HG03520 (cell line): ENCODE results near the gene CAPSL.
A peak's percentile ranks its signal among the peaks of the same experiment; 100 is the strongest.
"Not testable (repeated sequence)": the region's sequence is repeated elsewhere in the genome, so short reads cannot be mapped to it uniquely, and the experiment has no call there.

Experiments used
- ATAC-seq: cut with Tn5 transposase; IDR thresholded peaks from one replicate; pipeline ENCODE4 v1.9.1; 2021; ENCODE audit warnings: mild to moderate bottlenecking, moderate library complexity; ENCODE audit not compliant: unreplicated experiment

CAPSL gene

DNA sequence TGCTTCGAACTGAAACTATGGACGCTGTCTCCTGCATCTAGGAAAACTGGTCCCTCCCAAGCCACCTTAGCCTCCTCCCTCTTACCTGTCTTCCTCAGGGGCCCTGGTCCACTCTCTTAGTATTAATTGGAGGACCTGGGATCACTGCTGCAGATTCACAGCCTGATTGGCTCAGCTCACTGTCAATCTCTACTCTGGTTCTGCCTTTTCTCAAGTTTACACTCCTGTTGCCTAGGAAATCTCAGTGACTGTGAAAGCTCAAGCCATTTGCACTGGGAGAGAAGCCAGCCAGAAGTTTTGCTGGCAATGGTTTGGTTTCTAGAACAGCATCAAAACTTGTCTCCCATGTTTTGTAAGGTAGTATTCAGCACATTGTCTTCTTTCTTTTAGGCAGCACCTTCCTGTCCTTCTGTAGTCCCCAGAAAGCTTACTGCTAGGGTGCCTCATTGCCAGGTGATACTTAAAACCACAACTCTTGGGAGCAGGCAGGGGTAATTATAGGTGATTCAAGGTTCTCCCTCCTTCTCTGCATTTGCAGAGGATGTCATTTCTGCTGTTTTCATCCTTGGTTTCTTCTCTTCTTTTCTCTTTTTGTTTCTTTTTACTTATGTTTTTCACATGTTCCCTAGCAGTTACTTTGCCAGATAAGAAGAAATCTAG is at the start of gene CAPSL:
Gene CAPSL (minus strand): TSS at position 55 of the 660 bp plus-strand sequence. CDS start 17,502 bp downstream, outside the sequence.
- no peak for ATAC-seq

DNA sequence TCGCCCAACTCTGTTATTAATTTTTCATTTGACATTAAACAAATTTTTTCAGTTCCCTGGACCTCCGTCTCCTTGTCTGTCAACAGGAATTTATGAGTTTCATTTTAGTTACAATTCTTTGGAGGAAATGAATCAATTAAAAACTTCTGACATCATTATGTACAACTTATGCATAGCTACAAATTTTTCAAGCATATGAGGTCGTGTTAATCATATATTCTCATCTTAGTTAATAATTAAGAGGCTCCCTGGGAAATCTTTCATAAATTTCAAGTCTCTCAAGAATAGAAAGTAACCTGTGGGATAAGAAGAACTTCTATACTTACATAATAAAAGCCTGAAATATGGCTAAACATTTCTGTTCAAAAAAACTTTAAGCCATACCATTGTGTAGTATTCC is 49.4 kb upstream of the CAPSL start:
- no peak for ATAC-seq

DNA sequence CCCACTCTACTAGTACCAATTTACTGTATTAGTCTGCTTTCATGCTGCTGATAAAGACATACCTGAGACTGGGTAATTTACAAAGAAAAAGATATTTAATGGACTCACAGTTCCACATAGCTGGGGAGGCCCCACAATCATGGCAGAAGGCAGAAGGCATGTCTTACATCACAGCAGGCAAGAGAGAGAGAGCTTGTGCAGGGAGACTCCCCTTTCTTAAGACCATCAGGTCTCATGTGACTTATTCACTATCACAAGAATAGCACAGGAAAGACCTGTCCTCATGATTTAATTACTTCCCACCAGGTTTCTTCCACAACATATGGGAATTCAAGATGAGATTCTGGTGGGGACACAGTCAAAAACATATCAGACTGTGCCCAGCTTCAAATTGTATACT is 41.3 kb upstream of the CAPSL start:
- no peak for ATAC-seq

DNA sequence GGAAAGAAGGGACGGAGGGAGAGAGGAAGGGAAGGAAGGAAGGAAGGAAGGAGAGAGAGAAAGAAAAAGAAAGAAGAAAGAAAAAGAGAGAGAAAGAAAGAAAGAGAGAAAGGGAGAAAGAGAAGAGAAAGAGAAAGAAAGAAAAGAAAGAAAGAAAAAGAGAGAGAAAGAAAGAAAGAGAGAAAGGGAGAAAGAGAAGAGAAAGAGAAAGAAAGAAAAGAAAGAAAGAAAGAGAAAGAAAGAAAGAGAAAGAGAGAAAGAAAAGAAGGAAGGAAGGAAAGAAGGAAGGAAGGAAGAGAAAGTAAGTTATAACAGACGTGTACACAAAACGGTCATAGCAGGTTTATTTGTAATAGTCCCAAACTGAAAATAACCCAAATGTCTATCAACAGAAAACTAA is 38.4 kb upstream of the CAPSL start:
- not testable (repeated sequence) for ATAC-seq

DNA sequence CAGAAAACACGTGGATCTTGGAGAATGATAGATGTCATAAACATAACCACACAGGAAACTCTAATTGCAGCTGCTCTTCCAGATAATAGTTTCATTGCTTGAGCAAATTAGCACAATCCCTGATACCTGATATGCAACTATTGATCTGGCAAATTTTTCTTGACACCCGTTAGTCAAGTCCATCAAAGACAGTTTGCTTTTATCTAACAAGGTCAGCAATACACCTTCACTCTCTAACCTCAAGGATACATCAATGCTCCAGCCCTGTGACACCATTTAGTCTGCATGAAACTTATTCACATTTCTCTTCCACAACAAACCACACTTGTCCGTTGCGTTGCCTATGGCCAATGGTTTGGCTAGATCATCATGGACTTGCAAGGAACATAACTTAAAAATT is 36.1 kb upstream of the CAPSL start:
- no peak for ATAC-seq

DNA sequence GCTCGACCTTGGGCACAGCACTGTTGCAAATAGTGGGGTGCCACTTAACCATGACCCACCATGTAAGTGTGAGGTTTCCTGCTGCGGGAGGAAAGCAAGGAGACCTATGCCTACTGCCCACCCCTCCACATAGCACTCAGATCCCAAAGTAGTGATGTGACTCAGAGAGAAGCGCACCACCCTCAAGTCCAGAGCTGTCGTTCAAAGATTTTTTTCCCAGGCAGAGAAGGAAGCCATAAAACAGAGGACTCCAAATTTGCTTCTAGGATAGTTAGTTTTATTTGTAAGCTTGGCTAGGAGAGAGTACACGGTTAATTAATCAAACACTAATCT is 33.4 kb upstream of the CAPSL start:
- ATAC-seq: no peak

DNA sequence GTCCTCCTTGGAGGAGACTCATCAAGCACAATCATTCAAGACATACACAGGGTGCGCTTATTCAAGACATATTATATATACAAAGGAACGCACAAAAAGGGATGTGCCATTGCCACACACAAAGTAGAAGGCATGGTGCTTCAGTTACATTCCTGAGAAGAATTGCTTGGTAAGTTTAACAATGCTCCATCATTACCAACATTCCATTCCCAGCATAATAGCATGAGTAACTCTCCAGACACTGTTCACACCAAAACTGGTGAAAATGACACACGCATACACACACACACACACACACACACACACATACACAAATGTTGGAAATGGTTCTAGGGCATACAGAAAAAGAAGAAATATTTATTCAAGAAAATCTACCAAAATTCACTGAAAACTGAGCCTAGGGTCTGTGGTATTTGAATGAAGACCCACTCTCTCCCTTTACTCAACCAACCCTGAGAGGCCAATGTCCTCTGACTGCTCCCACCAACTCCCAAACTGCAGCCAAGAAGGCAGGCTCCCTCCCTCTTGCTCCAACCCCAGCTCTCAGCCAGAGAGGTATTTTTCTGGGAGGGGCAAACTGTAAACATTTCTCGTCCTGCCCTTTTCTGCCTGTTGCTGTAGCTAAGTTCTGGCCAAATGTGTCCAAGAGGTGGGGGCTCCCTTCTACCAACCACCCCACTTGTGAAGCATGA is 32.9 kb upstream of the CAPSL start:
- ATAC-seq: no peak

DNA sequence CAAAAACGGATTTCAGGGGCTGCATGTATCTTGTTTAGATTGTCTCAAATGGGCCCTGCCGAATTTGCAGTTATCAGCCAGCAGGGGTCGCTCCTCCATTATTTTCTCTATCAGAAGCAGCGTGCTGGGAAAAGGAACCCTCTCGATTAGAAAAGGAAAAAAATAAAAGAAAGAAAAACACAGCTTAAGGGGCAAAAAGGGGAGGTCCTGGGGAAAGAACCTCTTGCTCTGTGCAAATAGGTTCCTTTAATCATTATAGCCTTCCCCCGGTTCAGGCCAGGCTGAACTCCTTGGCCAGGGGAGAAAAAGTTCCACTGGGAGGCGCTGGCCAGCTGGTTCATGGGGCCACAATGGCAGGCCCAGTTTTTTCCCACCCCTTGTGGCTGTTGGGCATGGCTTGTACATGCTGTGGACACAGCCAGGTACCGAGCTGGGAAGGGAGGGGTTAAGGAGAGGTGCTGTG is 25.0 kb upstream of the CAPSL start:
- no peak for ATAC-seq

DNA sequence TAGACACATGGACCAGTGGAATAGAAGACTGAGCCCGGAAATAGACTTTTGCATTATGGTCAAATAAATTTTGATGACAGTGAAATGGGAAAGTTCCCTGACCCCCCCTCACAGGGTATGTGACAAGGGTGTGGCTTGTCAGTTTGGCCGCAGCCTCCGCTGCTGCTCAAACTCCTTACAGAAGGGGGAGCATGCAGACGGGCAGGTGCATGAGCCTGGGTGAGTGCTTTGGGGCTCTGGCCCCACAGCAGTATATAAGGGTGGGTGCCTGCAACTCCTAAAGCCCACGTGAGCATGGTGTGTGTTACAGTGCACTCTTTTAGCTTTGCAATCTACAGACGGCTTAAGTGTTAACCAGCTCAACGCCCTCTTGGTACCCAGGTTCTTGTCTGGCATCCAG is 21.9 kb upstream of the CAPSL start:
- ATAC-seq: no peak

DNA sequence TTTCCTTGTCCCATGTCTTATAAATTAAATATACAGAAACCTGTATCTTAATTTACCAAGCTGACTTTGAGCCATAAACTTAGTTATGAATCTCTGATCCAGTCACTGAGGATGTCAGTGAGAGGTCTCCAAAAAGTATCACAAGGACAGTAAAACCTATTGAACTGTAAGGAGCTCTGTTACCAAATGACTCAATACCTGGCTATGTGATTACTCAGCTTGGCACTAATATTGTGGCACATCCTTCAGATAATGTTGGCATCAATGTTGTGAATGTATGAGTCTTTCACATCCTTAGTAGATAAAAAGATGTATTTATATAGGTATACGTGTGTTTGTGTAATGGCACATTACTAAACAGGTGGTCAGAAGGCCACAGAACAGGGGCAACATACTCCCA is 18.0 kb upstream of the CAPSL start:
- no peak for ATAC-seq

DNA sequence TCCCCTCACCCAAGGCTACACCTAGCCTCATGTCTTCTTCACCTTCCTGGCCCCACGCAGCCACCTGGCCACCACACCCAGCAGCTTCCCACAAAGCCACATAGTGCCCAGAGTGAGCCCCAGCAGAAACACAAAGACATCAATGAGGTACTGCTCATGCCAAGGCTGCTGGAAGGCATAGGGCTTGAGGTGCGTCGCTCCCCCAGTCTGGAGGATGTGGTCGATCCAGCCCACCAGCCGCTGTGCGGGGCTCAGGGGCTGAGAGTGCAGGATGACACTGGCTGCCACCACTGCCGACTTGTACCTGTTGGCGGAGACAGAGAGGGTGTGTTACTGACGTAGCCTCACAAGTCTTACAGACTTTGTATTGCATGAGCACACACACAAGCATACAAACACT is 15.8 kb upstream of the CAPSL start:
- no peak for ATAC-seq

DNA sequence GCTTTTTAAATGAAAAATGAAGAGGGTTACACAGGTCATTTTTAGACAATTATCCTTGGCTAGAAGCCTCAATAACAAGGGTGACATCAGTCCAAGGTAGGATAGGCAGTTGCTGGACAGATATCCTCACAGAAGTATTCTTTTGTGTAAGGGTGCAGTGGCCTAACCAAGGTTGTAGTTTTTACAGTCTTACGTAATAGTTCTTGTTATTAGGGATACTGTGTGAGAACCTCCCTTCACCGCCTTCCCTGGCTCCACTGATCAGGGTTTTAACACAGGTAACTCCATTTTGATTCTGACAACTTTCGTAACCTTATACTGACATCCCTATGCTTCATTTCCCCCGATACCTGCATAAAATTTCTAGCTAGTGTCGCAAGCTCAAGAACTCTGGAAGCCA is 8.7 kb upstream of the CAPSL start:
- ATAC-seq: no peak

DNA sequence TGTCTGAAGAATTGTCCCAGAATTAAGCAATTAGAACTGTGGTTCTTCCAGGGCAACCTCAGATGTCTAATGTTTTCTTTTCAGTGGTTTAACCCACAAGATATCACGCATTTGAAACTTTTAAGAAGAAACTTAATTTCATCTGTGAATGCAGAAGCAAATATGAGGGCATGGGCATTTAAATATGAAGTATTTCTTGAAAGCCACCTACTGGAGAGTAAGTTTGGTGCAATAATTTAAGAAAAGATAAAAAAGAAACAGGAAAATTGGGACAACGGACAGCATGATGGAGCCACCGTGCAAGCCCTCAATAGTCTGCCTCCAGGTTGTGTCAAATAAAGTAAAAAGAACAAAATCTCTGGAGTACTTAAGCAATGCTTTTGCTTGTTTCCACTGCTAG is 1.2 kb upstream of the CAPSL start:
- ATAC-seq: no peak

DNA sequence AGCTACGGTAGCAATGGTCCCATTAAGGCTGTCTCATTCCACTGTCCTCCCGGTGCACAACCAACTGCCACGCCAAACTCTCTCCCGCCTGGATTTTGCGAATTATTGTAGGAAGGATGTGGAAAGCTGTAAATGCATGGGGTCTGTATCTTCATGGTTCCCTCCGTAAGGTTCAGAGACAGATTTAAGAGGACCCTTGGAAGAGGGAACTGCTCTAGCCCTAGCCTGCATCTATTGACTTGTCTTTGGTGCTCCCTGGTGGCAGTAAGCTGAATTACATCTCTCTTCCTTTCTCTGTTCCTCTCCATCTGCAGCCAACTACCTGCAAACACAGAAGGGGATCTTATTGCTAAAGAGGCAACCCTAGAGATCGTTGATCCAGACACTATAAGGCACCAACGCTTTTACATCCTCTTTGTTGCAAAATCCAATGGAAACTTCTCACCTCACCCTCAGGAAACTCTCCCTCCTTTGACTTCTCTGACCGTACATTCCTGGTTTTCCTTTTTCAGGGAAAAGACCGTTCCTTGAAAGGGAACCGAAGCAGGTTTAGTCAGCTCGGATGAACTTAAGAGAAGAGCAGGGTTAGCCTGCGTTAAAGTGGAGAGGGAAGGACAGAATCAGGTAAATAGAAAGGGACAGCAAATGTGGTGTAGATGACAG is 11.9 kb downstream of the CAPSL start:
- ATAC-seq: peak; percentile 62

DNA sequence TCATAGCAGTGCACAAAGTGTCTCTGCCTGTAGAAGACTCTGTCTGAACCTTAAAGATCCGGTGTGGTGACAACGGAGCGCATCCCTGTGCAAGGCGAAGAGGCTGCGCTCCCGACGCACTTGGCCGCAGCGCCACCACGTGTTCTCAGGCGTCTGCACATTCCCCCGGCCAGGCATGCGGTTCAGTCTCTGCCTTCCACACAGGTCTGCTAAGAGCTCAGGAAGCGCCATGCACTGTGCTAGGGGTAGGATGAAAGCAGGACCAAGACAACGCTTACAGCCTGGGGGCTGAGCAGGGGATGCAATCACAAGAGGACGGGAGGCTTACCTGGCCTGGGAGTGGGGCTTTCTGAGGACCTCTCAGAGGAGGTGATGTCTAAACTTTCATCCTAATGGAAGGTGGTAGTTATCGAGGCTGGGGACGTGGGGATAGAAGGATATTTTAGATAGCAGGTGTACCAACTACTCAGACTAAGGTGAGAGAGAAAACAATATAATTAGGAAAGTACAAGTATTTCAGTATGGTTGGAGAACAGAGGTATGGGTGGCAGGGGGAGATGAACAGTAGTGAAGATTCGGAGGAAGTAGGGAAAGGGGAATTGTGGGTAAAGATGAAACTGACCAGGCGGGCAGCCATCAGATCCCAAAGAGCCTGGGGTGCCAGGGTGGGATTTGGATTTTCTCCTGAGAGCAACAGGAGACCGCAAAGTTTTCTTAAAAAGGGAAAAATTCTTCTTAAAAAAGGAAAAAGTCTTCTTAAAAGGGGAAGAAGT is 13.3 kb downstream of the CAPSL start:
- peak; percentile 59 for ATAC-seq

DNA sequence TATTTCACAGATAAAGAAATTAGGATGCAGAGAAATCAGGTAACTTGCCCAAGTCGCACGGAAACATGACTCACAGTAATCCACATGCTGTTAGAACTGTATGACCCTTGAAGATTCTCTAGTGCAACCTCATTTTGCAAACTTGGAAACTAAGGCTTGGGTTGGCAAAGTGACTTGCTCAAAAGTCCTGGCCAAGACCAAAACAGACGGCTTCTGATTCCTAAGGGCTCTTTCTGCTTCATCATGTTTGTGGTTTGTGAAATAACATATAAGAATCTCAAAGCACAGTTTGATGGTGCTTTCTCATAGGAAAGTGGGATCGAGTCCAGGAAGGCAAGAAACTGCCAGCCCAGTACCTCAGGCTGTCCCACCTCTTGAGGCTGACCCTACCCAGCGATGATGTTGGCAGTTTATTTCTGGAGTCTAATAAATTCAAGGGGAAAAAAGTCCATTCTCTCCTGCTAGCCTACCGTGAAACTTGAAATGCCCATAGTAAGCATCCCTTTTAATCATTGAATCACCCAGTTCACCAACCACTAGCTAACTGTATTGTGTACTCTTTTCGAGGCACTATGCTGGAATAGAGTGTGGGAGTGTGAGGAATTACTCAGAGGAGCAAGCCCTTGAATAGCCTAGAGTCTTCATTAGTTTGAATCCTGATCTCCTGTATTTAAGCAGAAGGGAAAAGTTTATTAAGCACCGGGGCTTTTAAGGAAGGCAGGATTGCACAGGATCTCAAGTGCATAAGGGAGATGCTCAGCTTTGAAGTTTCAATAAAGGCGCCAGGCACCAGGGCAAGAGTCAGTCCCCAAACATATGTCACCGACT is 14.1 kb downstream of the CAPSL start:
- no peak for ATAC-seq

DNA sequence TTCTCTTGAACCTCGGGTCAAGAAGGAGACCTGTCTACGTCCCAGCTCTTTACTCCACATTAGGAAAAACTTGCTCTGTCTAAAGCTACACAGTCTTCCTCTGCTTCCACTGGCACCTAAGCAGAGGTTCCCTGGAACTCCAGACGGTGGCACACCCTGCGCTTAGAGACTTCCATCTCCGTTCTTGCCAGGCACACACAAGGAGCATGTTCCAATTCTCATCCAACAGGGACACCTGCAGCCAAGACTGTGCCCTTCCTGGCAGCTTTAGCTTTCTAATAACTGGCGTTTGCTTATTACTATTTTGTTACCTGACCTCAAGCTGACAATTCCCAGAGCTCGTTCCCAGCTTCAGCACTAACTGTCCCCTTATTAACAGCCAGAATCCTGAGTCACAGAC is 16.0 kb downstream of the CAPSL start:
- no peak for ATAC-seq

DNA sequence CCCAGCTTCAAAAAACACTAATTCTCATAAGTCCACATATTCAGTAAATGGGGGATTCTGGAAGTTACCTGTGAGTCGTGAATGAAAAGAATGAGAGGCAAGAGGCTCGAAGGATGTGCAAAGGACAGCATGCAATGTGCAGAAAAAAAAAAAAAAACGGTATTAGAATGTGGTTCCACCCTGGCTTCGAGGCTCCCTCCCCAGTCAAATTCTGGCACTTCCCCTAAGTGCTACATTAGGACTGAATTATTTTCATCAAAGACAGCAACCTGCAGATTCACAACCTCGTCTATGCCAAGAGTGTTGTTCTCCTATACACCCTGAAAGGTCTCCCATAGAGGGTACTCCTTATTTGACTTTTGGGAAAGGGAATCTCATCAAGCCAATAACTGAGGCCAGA is 16.5 kb downstream of the CAPSL start:
- no peak for ATAC-seq

DNA sequence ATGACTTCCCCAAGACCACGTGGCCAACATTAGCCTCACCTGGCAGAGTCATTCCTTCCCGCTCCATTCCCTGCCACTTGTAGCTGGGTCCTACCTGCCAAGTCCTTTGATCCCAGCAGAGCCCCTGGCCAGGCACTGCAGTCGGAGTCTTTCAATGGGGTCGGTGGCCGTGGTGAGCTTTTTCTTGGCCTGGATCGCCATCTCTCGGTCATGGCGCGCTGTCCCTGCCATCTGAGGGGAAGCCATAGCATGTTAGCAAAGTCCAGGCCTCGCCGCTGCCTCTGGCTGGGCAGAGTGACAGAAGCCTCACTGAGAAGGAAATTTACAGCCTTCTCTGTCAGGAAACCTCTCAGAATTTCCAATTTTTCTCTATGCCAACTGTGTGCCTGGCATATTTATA is 17.5 kb downstream of the CAPSL start:
- no peak for ATAC-seq

DNA sequence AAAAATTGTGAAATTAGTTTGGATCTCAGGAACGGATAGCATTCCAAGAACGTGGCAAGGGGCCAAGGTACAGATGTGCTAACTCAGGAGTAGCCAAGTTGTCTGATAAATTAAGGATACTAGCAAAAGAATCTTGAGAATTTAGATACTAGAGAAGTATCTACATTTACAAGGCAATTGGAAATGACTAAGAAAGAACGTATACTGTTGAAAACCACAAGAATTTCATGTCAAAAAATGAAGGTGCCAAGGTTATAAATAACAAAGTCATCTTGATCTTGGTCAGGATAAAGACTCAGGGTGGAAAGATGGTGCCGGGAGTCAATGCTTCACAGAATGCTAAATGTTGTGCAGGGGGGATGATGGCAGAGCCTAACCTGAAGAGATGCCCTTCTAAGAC is 19.2 kb downstream of the CAPSL start:
- ATAC-seq: no peak

DNA sequence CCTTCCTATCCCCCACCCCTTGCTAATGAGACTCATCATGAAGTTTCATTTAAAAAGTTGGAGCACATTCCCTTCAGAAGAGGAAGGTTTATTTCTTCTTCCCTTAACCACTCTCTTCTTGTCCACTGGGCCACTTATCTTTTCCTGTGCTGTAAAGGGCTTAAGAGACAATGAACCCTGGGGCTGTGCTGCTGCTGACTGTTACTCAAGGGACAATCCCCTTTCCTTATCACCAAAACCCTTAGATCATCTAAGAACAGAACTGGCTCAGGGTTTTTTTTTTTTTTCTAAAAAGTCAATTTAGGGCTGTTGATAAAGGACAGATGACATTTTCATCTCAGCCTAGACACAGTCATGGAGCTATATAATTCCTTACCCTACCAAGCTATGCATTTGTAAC is 29.6 kb downstream of the CAPSL start:
- no peak for ATAC-seq
